ENCODE measurements around the gene FIGLA. TPM values are rescaled to one million over a fixed set of nuclear protein-coding genes. Genes with fewer than 3 reads are reported as not detected.

Gene FIGLA
- total and polyA plus RNA-seq, 3 donors from 2014 or later, result 0.62 to 0.69 TPM; not detected in 1

GRCh38 chr2:70779911-70780545 is 10.4 kb downstream of the FIGLA start:
- no peaks in the 10 kb centered on the region for H3K9me3 ChIP-seq
- H3K4me1 ChIP-seq, result no peaks in the 10 kb centered on the region
- 79 to 81% methylated on average over 8 of the region's 8 CpGs for WGBS, 2 donors
- intact Hi-C loops (cut with DNase I; ENCODE audit: low total_unique reads), result no loop called here
- no peaks in the 10 kb centered on the region for H3K27me3 ChIP-seq
- H3K27ac ChIP-seq, result no peak overlapping the region
- TF ChIP-seq POLR2A (IDR thresholded peaks at IDR 0.05) (no peak), CTCF (IDR thresholded peaks at IDR 0.05) (no peak)
- no peaks in the 10 kb centered on the region for H3K36me3 ChIP-seq (ENCODE audit: low read depth, missing control alignments)
- no peak overlapping the region for H3K4me3 ChIP-seq
- DNase-seq, result no peak

- no peaks in the 10 kb centered on the region for H3K4me1 ChIP-seq
- no peak overlapping the region for H3K4me3 ChIP-seq
- WGBS, 2 donors, result 71 to 78% methylated on average over 3 of the region's 3 CpGs
- no peak overlapping the region for H3K27ac ChIP-seq
- intact Hi-C loops (cut with DNase I; ENCODE audit: low total_unique reads), result no loop called here
- TF ChIP-seq POLR2A (IDR thresholded peaks at IDR 0.05), result no peak
- TF ChIP-seq CTCF (IDR thresholded peaks at IDR 0.05), result no peak
- DNase-seq, result no peak
- no peaks in the 10 kb centered on the region for H3K9me3 ChIP-seq
- no peaks in the 10 kb centered on the region for H3K27me3 ChIP-seq
- no peaks in the 10 kb centered on the region for H3K36me3 ChIP-seq (ENCODE audit: low read depth, missing control alignments)
Measured at GRCh38 chr2:70779491-70779890, 11.0 kb downstream of the FIGLA start.

- Histone ChIP-seq H3K4me3 (no peak overlapping the region), H3K4me1 (no peaks in the 10 kb centered on the region), H3K27me3 (no peaks in the 10 kb centered on the region), H3K27ac (no peak overlapping the region), H3K9me3 (no peaks in the 10 kb centered on the region), H3K36me3 (ENCODE audit: low read depth, missing control alignments) (no peaks in the 10 kb centered on the region)
- 70 to 71% methylated on average over 1 of the region's 1 CpG for WGBS, 2 donors
- intact Hi-C loops (cut with DNase I; ENCODE audit: low total_unique reads), result no loop called here
- no peak for TF ChIP-seq CTCF (IDR thresholded peaks at IDR 0.05)
- TF ChIP-seq POLR2A (IDR thresholded peaks at IDR 0.05), result no peak
- no peak for DNase-seq
Measured at GRCh38 chr2:70778676-70779075, 11.8 kb downstream of the FIGLA start.

GRCh38 chr2:70777450-70777849 is 13.0 kb downstream of the FIGLA start:
- 49 to 62% methylated on average over 2 of the region's 2 CpGs for WGBS, 2 donors
- Histone ChIP-seq H3K4me3 (no peak overlapping the region), H3K36me3 (ENCODE audit: low read depth, missing control alignments) (no peaks in the 10 kb centered on the region), H3K9me3 (no peaks in the 10 kb centered on the region), H3K4me1 (no peaks in the 10 kb centered on the region), H3K27ac (no peak overlapping the region), H3K27me3 (no peaks in the 10 kb centered on the region)
- TF ChIP-seq POLR2A (IDR thresholded peaks at IDR 0.05) (no peak), CTCF (IDR thresholded peaks at IDR 0.05) (no peak)
- DNase-seq, result no peak
- intact Hi-C loops (cut with DNase I; ENCODE audit: low total_unique reads), result no loop called here

- H3K27ac ChIP-seq, result no peak overlapping the region
- intact Hi-C loops (cut with DNase I; ENCODE audit: low total_unique reads), result no loop called here
- TF ChIP-seq CTCF (IDR thresholded peaks at IDR 0.05), result no peak
- no peak for TF ChIP-seq POLR2A (IDR thresholded peaks at IDR 0.05)
- no peaks in the 10 kb centered on the region for H3K9me3 ChIP-seq
- no peak overlapping the region for H3K4me3 ChIP-seq
- no peak for DNase-seq
- H3K36me3 ChIP-seq (ENCODE audit: low read depth, missing control alignments), result no peaks in the 10 kb centered on the region
- 90 to 94% methylated on average over 3 of the region's 3 CpGs for WGBS, 2 donors
- no peaks in the 10 kb centered on the region for H3K4me1 ChIP-seq
- no peaks in the 10 kb centered on the region for H3K27me3 ChIP-seq
Measured at GRCh38 chr2:70776266-70776665, 14.2 kb downstream of the FIGLA start.

Measured in testis (tissue), 3 donors.